Activated CD8-positive, alpha-beta T cell treated with anti-CD3 and anti-CD28 coated beads, Interleukin-2, amount 10 ng/mL, durations not matched to agents 7 days and 5 days (primary cell): Measurements from ENCODE around the gene ALDH1A2. TPM values are rescaled to one million over a fixed set of nuclear protein-coding genes. Genes with fewer than 3 reads are reported as not detected.

Source experiments
- ATAC-seq: fragments of 150-1000 bp; cut with Tn5 transposase; one replicate; pipeline ENCODE4 v1.10.0; 2021; ENCODE audit warnings: moderate library complexity
- CTCF ChIA-PET: fragments of 350-600 bp; sonication (Branson Sonifier 250); formaldehyde crosslinking; loops from one replicate; lab custom pipeline; 2021; ENCODE audit warnings: antibody characterized with exemption; lab: Charles Lee
- POLR2A ChIA-PET: fragments of 350-600 bp; sonication (Branson Sonifier 250); formaldehyde crosslinking; loops from one replicate; lab custom pipeline; 2021; ENCODE audit warnings: antibody characterized with exemption; lab: Charles Lee
- DNase-seq: peaks from one replicate; pipeline ENCODE4 v3.0.0-alpha.2; 2020
- H3K27ac Mint-ChIP-seq: one replicate; pipeline ENCODE4 v1.8.0; 2021; ENCODE audit warnings: mild to moderate bottlenecking, mixed read lengths
- H3K27me3 Mint-ChIP-seq: one replicate; pipeline ENCODE4 v1.8.0; 2021; ENCODE audit warnings: low read depth, mixed read lengths
- H3K36me3 Mint-ChIP-seq: one replicate; pipeline ENCODE4 v1.8.0; 2021; ENCODE audit warnings: low read depth, mixed read lengths
- H3K4me1 Mint-ChIP-seq: one replicate; pipeline ENCODE4 v1.8.0; 2021; ENCODE audit warnings: low read depth, mixed read lengths
- H3K4me3 Mint-ChIP-seq: one replicate; pipeline ENCODE4 v1.8.0; 2021; ENCODE audit warnings: mild to moderate bottlenecking, mixed read lengths
- H3K9me3 Mint-ChIP-seq: one replicate; pipeline ENCODE4 v1.8.0; 2022; ENCODE audit warnings: mixed read lengths; ENCODE audit not compliant: insufficient read depth
- total RNA-seq, 2 experiments: library from RNA; stranded (reverse); gene quantifications; one replicate each; pipeline ENCODE4 v1.2.3, GENCODE V29; 2021

Gene ALDH1A2
- total RNA-seq, 2 experiments from 2014 or later = not detected

DNA sequence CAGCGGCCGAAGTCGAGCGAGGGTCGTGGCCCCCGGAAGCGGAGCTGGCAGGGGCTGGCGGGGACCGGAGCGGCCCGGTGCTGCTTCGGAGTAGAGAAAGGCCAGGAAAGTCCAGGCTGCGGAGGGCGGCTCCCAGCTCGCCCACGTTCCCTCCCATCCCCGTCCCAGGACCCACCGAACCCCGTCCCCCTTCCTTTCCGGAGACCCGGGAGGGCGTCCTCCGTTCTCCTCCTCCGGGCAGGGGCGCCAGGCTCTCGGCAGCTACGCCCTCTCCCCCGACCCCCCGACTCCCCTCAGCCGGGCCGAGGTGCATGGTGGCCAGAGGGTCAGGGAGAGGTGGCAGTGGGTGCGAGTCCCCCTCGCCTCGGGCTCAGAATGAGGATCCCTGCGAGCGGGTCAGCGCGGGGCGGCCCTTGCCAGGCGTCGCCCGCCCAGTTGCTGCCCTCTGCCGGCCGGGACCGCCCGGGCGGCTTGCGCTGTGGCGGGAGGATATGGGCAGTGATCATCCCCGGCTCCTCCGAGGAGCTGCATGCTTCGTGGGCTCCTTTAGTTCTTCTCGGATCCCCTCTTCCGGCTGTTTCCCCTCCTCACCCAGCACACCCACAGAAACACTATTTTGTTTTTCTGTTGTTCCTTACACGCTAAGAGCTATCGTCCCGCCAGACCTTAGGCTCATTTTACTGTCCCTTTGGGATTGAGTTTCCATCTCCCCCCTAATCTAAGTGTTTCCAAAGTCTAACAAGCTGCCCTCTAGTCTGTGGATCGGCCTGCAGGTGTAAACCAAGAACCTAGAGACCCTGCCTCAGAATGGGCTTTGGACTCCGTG is 744 bp upstream of the ALDH1A2 start:
- Mint-ChIP-seq H3K36me3 (no peaks in the 10 kb centered on the region), H3K4me1 (peaks cover 8% of the 10 kb centered on the region), H3K4me3 (peak overlapping the region; percentile 38), H3K27ac (no peak overlapping the region), H3K9me3 (no peaks in the 10 kb centered on the region), H3K27me3 (peaks cover 60% of the 10 kb centered on the region)
- peak; percentile 51 for DNase-seq
- ChIA-PET CTCF (interaction anchor here (0.6 to 1.9 kb wide), 22 partner anchors 9 to 414 kb away, joined by 3 to 8 read pairs (median 4); no protein-coding TSS in a partner anchor), POLR2A (interaction anchor here (0.6 kb wide), 1 partner anchor 55 kb away, joined by 3 read pairs; no protein-coding TSS in a partner anchor)
- ATAC-seq = peak; percentile 95

DNA sequence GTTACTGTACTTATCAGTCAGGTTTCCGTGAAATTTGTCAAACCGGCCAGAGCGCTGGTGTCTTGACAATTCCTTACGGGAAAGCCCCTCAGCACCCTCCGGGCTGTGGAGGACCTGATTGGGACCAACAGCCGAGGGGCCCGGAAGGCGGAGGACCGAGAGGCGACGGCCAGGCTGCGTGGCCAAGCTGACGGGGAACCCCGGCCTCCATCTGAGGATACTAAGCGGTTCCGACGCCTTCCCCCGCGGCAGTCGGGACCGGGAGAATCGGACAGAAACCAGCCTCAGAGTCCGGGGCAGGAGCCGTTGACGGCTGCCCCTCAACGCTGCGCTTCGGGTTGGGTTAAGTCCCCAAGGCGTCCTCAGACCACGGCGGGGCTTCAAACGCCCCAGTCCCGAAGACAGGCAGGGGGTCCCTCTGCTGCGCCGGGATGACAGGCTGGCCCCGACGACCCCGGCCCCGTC is 499 bp downstream of the ALDH1A2 start:
- H3K4me3 Mint-ChIP-seq = no peak overlapping the region
- H3K27ac Mint-ChIP-seq = no peak overlapping the region
- ATAC-seq = no peak
- peaks cover 8% of the 10 kb centered on the region for H3K4me1 Mint-ChIP-seq
- CTCF ChIA-PET = interaction anchor here (1.7 kb wide), 1 partner anchor 306 kb away, joined by 3 read pairs; no protein-coding TSS in a partner anchor
- no peaks in the 10 kb centered on the region for H3K36me3 Mint-ChIP-seq
- DNase-seq = no peak
- POLR2A ChIA-PET = no interaction called here
- no peaks in the 10 kb centered on the region for H3K9me3 Mint-ChIP-seq
- peaks cover 62% of the 10 kb centered on the region for H3K27me3 Mint-ChIP-seq

DNA sequence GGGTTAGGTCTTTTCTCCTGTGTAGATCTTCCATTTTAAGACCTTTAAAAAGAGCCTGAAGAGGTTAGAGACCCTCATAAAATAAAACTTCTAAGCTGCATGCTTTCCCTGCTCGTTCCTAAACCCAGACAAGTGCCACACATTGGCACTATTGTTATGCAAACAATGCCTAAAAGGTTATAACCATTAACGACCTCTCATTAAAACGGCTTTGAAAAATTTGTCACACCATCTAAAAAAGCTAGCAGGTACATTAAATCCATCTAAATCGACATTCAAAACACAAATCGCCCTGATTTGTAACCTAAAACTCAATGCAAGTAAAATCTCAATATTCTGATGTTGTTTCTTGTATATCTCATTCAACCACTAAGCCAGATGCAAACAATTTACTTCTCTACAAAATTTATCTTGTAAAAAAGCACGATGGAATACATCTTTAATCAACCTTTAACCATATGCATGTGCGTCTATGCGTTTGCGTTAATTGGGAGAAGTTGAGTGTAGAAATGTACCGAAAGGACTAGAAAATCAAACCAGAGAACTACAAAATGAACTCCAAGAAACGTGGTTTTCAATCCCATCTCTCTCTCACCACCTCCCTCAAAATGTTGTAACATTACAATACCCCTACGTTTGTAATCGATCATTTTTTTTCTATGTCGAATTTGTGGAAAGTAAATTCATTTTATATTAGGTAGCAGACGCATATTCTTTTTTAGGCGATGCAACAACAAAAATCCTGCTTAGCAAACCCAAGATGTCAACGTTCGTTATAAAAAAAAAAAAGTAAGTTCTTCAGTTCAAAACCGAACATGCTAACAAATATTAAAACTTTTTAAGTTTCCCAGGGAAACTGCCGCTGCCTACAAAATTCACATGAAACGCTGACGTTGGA is 1.2 kb downstream of the ALDH1A2 start:
- peaks cover 59% of the 10 kb centered on the region for H3K27me3 Mint-ChIP-seq
- peaks cover 8% of the 10 kb centered on the region for H3K4me1 Mint-ChIP-seq
- H3K4me3 Mint-ChIP-seq = no peak overlapping the region
- ChIA-PET CTCF (interaction anchor here (0.7 to 1.3 kb wide), 4 partner anchors 21 to 313 kb away, joined by 3 to 6 read pairs (median 4); no protein-coding TSS in a partner anchor), POLR2A (no interaction called here)
- DNase-seq = no peak
- no peak for ATAC-seq
- H3K36me3 Mint-ChIP-seq = no peaks in the 10 kb centered on the region
- no peak overlapping the region for H3K27ac Mint-ChIP-seq
- no peaks in the 10 kb centered on the region for H3K9me3 Mint-ChIP-seq

DNA sequence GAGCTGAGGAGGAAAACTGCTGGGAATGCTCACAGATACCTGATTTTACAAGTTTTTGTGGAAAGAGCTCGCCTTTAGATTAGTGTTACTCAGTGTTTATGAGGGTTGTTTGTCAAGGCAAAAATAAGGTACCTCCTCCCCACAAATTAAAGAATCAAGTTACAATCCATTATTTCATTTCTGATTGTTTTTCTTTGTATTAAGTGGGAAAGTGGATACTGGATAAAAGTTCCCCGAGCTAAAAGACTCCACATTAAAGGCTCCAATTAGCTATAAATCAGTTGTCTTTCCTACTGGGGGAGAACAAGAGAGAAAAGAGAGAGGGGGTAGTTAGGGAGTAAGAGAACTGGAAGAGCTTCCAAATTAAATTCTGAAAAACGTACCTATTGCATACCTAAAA is 1.9 kb downstream of the ALDH1A2 start:
- peaks cover 57% of the 10 kb centered on the region for H3K27me3 Mint-ChIP-seq
- no peak overlapping the region for H3K4me3 Mint-ChIP-seq
- no peaks in the 10 kb centered on the region for H3K36me3 Mint-ChIP-seq
- DNase-seq (no peak), ATAC-seq (no peak)
- ChIA-PET POLR2A (no interaction called here), CTCF (interaction anchor here (0.7 to 1.3 kb wide), 4 partner anchors 20 to 312 kb away, joined by 3 to 6 read pairs (median 4); no protein-coding TSS in a partner anchor)
- no peaks in the 10 kb centered on the region for H3K9me3 Mint-ChIP-seq
- H3K4me1 Mint-ChIP-seq = peaks cover 8% of the 10 kb centered on the region
- no peak overlapping the region for H3K27ac Mint-ChIP-seq

DNA sequence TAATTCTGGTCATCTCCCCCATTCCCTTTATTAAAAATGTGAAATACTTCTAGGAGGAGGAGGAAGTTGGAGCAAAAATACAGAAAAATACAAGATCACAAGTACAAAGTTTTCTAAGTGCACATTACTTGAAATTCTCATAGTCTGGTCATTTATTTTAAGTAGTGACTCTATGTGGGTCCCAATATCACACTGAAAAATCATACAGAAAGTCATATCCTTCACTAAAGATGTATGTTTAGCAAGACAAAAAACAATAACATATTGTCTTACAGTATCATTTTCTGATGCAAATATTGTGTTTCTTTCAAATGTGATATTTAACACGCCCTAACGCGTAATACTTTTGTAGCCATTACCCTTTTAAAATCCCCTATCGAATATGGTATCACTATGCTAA is 2.5 kb downstream of the ALDH1A2 start:
- DNase-seq (no peak), ATAC-seq (no peak)
- Mint-ChIP-seq H3K27ac (no peak overlapping the region), H3K4me1 (peaks cover 8% of the 10 kb centered on the region), H3K27me3 (peaks cover 59% of the 10 kb centered on the region), H3K36me3 (no peaks in the 10 kb centered on the region), H3K4me3 (no peak overlapping the region), H3K9me3 (no peaks in the 10 kb centered on the region)
- CTCF ChIA-PET = interaction anchor here (1.1 to 1.3 kb wide), 2 partner anchors 120 to 312 kb away, joined by 3 to 6 read pairs; no protein-coding TSS in a partner anchor
- POLR2A ChIA-PET = no interaction called here

DNA sequence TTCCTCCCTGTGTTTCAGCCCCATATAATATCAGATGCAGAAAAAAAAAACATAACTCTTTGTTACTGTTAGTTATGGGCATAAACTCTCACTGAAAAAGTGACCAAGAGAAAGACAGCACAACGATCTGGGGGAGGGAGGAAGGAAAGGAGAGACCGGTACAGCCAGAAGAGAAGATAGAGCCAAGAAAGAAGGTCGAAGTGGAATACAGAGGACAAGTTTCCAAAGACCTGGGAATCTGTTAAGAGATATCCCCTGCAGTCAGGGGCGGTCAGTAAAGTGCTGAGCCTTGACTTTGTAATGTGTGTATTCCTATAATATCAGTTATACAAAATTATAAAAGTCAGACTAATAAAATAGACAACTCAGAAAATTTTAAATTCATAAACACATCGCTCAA is 3.3 kb downstream of the ALDH1A2 start:
- Mint-ChIP-seq H3K4me3 (no peak overlapping the region), H3K9me3 (no peaks in the 10 kb centered on the region), H3K36me3 (no peaks in the 10 kb centered on the region), H3K27me3 (peaks cover 57% of the 10 kb centered on the region), H3K27ac (no peak overlapping the region), H3K4me1 (peaks cover 8% of the 10 kb centered on the region)
- ChIA-PET POLR2A (no interaction called here), CTCF (interaction anchor here (3.8 kb wide), 1 partner anchor 8 kb away, joined by 23 read pairs; no protein-coding TSS in a partner anchor)
- DNase-seq (no peak), ATAC-seq (no peak)

DNA sequence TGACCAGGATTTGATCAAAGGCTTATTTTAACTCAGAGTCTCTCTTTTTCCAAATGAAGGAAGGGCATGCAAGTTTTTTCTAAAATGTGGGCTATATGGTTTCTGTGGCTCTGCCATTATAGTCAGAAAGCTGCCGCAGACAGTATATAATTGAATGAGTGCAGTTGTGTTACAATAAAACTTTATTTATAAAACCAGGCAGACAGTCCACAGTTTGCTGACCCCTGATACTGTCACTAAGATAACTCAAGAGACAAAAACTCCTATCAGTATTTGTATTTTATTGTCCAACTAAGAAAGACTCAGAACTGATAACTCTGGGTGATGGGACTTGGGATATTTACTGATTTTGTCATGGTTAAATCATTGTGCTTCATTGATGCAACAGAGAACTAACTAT is 4.9 kb downstream of the ALDH1A2 start:
- H3K36me3 Mint-ChIP-seq = no peaks in the 10 kb centered on the region
- peaks cover 4% of the 10 kb centered on the region for H3K4me1 Mint-ChIP-seq
- H3K9me3 Mint-ChIP-seq = no peaks in the 10 kb centered on the region
- peaks cover 60% of the 10 kb centered on the region for H3K27me3 Mint-ChIP-seq
- DNase-seq (no peak), ATAC-seq (no peak)
- ChIA-PET CTCF (interaction anchor here (3.8 kb wide), 1 partner anchor 9 kb away, joined by 23 read pairs; no protein-coding TSS in a partner anchor), POLR2A (no interaction called here)
- H3K4me3 Mint-ChIP-seq = no peak overlapping the region
- no peak overlapping the region for H3K27ac Mint-ChIP-seq

DNA sequence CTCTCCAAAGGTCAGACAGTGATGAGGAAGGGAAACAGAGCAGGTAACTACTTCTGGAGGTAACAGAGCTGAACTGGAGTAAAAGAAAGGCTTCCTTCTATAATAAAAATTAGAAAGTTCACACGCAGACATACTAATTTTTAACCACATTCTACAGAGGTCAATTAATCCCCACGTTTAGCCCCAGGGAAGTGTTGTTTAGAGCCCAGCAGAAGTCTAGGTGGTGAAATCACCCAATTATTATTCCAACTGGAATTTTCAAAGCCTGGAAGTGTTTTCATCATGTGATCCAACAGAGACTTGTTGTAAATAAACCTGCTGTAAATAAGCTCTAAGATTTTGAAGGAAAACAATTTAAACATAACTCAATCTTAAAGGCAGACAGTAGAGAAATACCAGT is 6.8 kb downstream of the ALDH1A2 start:
- ATAC-seq = no peak

DNA sequence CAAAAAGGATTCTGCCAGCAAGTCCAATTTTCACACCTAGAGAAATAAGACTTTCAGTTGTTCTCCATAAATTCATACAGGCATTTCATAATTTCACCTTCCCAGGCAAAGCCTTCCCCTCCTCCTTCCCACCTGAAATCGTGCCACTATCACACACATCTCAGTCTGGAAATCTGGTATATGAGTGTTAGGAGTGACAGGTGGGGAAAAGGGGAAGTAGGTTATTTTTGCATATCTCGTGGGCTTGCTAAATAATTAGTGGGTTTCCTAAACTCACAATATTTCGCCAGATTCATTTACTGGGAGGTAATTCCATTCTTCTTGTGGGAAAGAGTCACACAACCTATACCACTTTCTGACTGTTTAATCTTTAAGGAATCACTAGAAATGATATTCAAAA is 7.4 kb downstream of the ALDH1A2 start:
- Mint-ChIP-seq H3K4me3 (no peak overlapping the region), H3K9me3 (no peaks in the 10 kb centered on the region), H3K4me1 (no peaks in the 10 kb centered on the region), H3K36me3 (no peaks in the 10 kb centered on the region), H3K27me3 (peaks cover 53% of the 10 kb centered on the region), H3K27ac (no peak overlapping the region)
- POLR2A ChIA-PET = no interaction called here
- CTCF ChIA-PET = interaction anchor here (0.9 to 1.6 kb wide), 2 partner anchors 8 to 15 kb away, joined by 3 read pairs; no protein-coding TSS in a partner anchor
- no peak for DNase-seq
- ATAC-seq = no peak

More for the DNA sequence above, 6.8 kb downstream of the ALDH1A2 start:
- Mint-ChIP-seq H3K27me3 (peaks cover 55% of the 10 kb centered on the region), H3K36me3 (no peaks in the 10 kb centered on the region), H3K4me1 (no peaks in the 10 kb centered on the region), H3K4me3 (no peak overlapping the region), H3K9me3 (no peaks in the 10 kb centered on the region), H3K27ac (no peak overlapping the region)
- POLR2A ChIA-PET = no interaction called here
- no peak for DNase-seq
- CTCF ChIA-PET = interaction anchor here (3.8 kb wide), 1 partner anchor 11 kb away, joined by 23 read pairs; no protein-coding TSS in a partner anchor

DNA sequence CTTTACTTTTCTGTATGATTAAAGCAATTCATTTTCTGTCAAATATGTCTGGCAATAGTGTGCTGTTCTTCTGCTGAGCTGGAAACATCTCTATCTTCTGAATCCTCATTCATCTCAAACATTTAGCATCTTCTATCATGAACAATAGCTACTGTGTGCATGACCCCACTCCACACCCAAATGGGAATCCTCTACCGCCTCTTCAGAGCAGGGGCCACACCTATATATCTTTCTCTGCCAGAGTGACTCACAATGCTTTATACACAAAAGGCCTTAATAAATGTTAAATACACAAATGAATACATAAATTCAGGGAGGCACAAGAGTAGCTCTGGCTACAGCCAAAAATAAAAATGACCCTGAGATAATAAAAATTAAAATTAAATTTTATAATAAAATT is 8.0 kb downstream of the ALDH1A2 start:
- Mint-ChIP-seq H3K4me1 (no peaks in the 10 kb centered on the region), H3K27me3 (peaks cover 48% of the 10 kb centered on the region), H3K9me3 (no peaks in the 10 kb centered on the region), H3K36me3 (no peaks in the 10 kb centered on the region), H3K4me3 (no peak overlapping the region), H3K27ac (no peak overlapping the region)
- POLR2A ChIA-PET = no interaction called here
- no peak for DNase-seq
- CTCF ChIA-PET = interaction anchor here (0.9 to 1.6 kb wide), 2 partner anchors 9 to 15 kb away, joined by 3 read pairs; no protein-coding TSS in a partner anchor
- no peak for ATAC-seq

DNA sequence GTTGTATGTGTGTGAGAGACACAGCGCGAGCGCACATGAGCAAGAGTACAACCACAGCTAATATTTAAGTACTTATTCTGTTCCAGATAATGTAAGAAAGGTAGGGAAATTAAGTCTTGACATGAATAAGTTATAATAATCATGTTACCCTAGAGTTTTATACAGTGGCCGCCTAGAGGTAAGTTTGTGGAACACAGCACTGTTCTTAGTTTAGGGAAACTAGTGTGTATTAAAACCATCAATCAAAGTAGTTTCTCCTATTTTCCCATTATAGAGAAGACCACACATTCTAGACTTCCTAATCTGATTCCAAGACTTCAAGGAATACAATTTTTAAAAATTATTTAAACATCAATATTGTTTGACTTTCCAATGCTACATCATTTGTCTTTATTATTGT is 9.5 kb downstream of the ALDH1A2 start:
- no peak overlapping the region for H3K27ac Mint-ChIP-seq
- H3K36me3 Mint-ChIP-seq = no peaks in the 10 kb centered on the region
- POLR2A ChIA-PET = no interaction called here
- no peak for DNase-seq
- H3K9me3 Mint-ChIP-seq = no peaks in the 10 kb centered on the region
- H3K4me3 Mint-ChIP-seq = no peak overlapping the region
- H3K27me3 Mint-ChIP-seq = peaks cover 46% of the 10 kb centered on the region
- H3K4me1 Mint-ChIP-seq = no peaks in the 10 kb centered on the region
- CTCF ChIA-PET = interaction anchor here (2.0 kb wide), 1 partner anchor 13 kb away, joined by 6 read pairs; no protein-coding TSS in a partner anchor
- no peak for ATAC-seq
